HG02588 (cell line): Measurements from ENCODE around the gene PTTG2.
"Not testable (repeated sequence)": the region's sequence is repeated elsewhere in the genome, so short reads cannot be mapped to it uniquely, and the experiment has no call there.

Experiments
- ATAC-seq: cut with Tn5 transposase; IDR thresholded peaks from one replicate; pipeline ENCODE4 v1.9.1; 2021; ENCODE audit warnings: mild to moderate bottlenecking, moderate library complexity; ENCODE audit not compliant: unreplicated experiment

The PTTG2 gene

GRCh38 chr4:37960098-37960497 lies at the start of gene PTTG2:
Gene PTTG2 (plus strand): TSS chr4:37960398. CDS start chr4:37960435, 37 bp downstream.
- ATAC-seq, result no peak

DNA sequence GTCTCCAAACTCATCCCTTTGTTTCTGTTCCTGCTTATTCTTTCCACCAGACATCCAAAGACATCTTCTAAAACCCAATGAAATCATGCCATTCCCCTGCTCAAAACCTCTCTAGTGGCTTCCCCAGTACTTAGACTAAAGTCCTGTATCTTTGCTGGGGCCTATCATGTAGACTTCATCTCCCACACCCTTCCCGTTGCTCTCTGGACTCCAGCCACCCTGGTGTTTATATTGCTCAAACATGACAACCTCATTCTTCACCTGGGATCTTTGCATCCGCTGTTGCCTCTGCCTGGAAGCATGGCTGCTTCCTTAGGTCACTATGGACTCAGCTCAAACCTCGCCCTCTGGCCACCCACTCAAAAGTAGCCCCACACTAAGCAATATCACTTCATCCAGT lies 45.7 kb upstream of the PTTG2 start:
- no peak for ATAC-seq

DNA sequence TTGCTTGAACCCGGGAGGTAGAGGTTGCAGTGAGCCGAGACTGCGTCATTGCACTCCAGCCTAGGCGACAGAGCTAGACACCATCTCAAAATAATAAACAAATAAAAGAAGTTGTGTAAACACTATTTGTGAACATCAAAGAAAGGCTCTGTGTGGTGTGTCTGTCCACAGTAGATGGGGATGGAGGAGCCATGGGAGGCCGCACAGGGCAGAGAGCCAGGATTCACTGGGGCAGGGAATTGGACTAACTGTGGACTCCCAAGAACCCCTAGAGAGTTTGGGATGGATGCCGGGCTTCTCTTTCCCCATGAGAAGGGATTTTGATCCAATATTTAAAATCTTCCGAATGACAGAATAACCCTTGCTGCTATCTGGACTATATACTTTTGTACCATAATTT lies 42.8 kb upstream of the PTTG2 start:
- no peak for ATAC-seq

GRCh38 chr4:37918653-37919052 lies 41.5 kb upstream of the PTTG2 start:
- ATAC-seq, result no peak

DNA sequence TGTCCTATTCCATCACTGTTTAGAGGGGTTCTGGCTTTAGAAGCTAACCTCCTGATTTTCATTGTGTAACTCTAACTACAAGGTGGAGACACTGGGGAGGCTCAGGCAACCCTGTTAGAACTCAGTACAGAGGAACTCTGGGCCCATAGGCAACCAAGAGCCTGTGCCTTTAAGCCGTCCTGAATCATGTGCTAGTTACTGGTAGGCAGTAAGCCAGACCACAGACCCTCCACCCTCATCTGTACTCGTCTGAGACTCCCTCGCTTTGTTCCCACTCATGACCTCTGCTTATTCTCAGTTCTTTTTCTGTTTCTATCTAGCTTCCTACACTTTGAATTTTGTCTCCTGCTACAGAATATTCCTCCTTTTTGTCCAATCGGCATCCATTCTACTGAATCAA lies 37.9 kb upstream of the PTTG2 start:
- no peak for ATAC-seq

GRCh38 chr4:37923089-37923488 lies 37.1 kb upstream of the PTTG2 start:
- ATAC-seq, result not testable (repeated sequence)

DNA sequence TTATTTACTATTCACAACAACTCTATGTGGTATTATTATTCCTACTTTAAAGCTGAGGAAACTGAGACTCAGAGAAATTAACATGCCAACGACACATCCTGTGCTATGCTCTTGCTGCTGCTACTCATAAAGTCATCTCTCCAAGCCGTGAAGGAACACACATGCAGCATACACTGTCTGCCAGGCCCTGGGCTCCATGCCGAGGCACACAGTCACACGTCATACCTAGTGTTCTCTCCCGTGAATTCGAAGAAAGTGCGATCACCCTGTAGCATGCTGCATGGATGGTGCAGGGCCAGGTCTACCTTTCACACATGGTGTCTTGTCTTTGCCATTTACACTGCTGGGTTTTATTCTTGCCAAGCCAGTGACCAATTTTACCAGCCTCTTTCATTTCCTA lies 35.3 kb upstream of the PTTG2 start:
- no peak for ATAC-seq

GRCh38 chr4:37927434-37927833 lies 32.8 kb upstream of the PTTG2 start:
- ATAC-seq, result no peak

- no peak for ATAC-seq
These were observed 31.5 kb upstream of the PTTG2 start for GRCh38 chr4:37928426-37929416.

DNA sequence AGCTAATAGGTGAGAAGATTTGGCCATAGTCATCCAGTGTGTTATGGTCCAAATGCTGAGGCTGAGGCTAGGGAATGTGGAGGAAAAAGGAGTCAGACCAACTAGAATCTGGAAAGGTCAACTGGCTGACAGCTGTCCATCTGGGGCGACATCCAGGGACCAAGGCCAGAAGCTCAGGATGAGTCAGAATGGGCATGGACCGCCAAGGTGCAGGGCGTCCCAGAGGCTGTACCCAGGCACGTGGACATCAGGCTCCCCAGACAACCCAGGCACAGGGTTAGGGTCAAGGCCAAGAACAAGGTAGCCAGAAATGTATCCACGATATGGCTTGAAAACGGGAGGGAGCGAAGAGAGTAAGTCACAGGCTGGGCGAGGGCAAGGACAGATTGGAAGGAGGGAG lies 26.1 kb upstream of the PTTG2 start:
- no peak for ATAC-seq

DNA sequence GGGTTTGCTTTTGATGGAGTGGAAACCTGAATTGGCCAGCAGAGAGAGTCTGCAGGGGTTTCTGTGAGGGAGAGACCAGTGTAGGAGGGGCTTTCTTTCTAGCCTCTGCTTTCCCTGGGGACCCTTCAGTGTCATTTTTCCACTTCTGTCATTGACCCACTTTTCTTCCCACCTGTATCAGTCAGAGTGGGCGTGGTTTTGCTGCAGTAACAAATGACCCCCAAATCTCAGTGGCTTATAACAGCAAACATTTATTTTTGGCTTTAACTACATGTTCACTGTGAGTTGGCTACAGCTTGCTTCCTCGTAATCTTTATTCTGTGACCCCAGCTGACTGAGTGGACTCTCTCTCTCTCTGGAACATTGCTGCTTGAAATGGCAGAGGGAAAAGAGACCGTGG lies 25.6 kb upstream of the PTTG2 start:
- ATAC-seq, result no peak

DNA sequence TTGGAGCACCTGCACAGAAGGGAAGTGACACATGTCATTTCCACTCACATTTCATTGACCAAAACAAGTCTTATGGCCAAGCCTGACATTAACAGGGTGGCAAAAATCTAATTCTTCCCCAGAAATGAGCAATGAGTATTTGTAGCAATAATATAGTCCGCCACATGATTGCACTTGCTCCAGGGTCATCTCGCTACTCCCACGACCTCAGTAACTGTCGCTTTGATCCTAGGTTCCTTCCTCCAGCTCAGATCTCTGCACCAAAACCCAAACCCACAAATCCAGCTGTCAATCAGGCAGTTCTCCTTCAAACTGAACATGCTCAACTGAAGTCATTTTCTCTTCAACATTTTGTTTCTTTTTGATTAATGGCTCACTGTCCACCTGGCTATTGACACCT lies 25.2 kb upstream of the PTTG2 start:
- ATAC-seq, result no peak

DNA sequence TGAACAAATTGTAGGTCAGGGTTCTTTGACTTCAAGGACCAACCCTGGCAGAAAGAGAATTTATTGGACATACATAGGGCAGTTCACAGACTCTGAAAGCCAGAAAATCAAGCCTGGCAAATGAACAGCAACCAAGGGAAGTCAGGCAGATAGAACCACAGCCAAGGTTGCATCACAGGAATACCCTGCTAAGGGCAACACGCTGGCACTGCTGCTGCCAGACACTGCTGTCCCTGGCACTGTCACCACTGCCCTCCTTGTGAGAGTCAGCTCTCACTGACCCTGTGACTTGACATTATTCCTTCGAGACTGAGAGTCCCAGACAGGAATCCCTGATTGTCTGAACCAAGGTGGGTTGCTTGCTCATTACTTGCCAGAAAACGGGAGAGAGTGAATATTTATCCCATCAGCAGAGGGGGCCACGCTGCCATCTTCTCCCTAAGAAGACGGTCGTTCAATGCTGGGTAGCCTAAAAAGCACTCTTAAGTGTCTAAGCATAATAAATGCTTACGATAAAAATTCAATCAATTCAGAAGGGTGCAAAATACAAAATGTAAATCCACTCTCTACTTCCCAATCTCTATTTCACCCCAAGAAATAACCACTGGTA lies 23.2 kb upstream of the PTTG2 start:
- ATAC-seq, result no peak

GRCh38 chr4:37938208-37938607 lies 22.0 kb upstream of the PTTG2 start:
- no peak for ATAC-seq

DNA sequence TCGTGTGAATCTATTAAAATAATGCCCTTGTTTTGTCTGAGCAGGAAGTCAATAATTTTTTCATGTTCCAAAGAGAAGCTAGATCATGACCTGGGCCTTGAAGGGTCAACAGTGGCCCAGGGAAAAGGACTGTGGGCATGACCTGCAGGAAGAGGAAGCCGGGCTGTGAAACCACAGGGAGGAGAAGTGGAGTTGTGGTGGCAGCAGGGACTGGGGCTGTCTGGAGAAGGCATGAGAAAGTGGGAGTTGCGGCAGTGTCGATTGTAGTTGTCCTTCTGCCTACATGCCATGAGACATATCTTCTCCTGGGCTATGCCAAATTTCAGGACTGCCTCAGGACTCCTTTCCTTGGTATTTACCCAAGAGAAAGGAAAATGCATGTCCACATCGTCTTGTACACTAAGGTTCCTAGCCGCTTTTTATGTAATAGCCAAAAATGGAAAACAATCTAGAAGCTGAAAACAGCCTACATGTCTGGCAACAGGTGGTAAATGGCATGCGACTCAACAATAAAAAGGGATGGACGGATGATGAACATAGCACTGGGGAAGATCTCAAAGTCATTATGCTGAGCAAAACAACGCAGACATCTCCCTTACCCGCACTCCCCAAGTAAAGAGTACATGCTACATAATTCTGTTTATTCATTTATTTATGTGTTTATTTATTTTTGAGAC lies 13.6 kb upstream of the PTTG2 start:
- no peak for ATAC-seq

GRCh38 chr4:37948542-37948941 lies 11.7 kb upstream of the PTTG2 start:
- ATAC-seq, result no peak

- ATAC-seq, result no peak
These were observed 10.4 kb upstream of the PTTG2 start for GRCh38 chr4:37949636-37950426.

- ATAC-seq, result no peak
These were observed 8.5 kb upstream of the PTTG2 start for GRCh38 chr4:37951461-37952352.

- ATAC-seq, result no peak
These were observed 7.0 kb upstream of the PTTG2 start for GRCh38 chr4:37953156-37953555.
